GM12875 (cell line): ENCODE results near the gene STARD9.
"Not testable (repeated sequence)": the region's sequence is repeated elsewhere in the genome, so short reads cannot be mapped to it uniquely, and the experiment has no call there.

ENCODE experiments used
- H3K4me3 ChIP-seq: one replicate; pipeline ENCODE4 v1.5.1; 2011; ENCODE audit warnings: low read depth, low read length, control low read depth
- CTCF ChIP-seq: IDR thresholded peaks from 2 replicates; pipeline ENCODE4 v1.5.1; 2011; ENCODE audit warnings: low read depth, mild to moderate bottlenecking, control low read depth, inconsistent platforms, low read length, moderate library complexity, borderline replicate concordance; ENCODE audit not compliant: insufficient read depth

STARD9 gene

GRCh38 chr15:42591238-42591934 is 16.0 kb downstream of the STARD9 start:
- TF ChIP-seq CTCF, result peak; percentile 13; the same call in 1 of the 2 replicates
- H3K4me3 ChIP-seq, result no peak overlapping the region

- TF ChIP-seq CTCF, result no peak
- no peak overlapping the region for H3K4me3 ChIP-seq
Observed at GRCh38 chr15:42592716-42593115, 17.3 kb downstream of the STARD9 start.

- no peak overlapping the region for H3K4me3 ChIP-seq
- no peak for TF ChIP-seq CTCF
Observed at GRCh38 chr15:42593143-42593542, 17.7 kb downstream of the STARD9 start.

GRCh38 chr15:42594095-42594494 is 18.7 kb downstream of the STARD9 start:
- H3K4me3 ChIP-seq, result no peak overlapping the region
- no peak for TF ChIP-seq CTCF

GRCh38 chr15:42595626-42596240 is 20.3 kb downstream of the STARD9 start:
- no peak overlapping the region for H3K4me3 ChIP-seq
- TF ChIP-seq CTCF, result no peak

GRCh38 chr15:42601316-42601715 is 25.9 kb downstream of the STARD9 start:
- H3K4me3 ChIP-seq, result not testable (repeated sequence)

- TF ChIP-seq CTCF, result no peak
- H3K4me3 ChIP-seq, result no peak overlapping the region
Observed at GRCh38 chr15:42602501-42602900, 27.1 kb downstream of the STARD9 start.
